Right cardiac atrium (tissue), 5 donors: ENCODE data around the gene ZBTB33. TPM values are rescaled to one million over a fixed set of nuclear protein-coding genes. Genes with fewer than 3 reads are reported as not detected.

Experiments
- polyA plus RNA-seq: library from polyadenylated mRNA; stranded (reverse); fragments of 200-250 nt; gene quantifications from one replicate; pipeline ENCODE4 v1.2.3, GENCODE V29; 2013
- total RNA-seq, 4 donors: library from RNA; stranded (reverse); fragmentation: NEBNext Ultra II Directional; extraction: Animal tissue kit (Norgen Biotek cat#: 25700); gene quantifications; one replicate each; pipeline ENCODE4 v1.2.1, GENCODE V29; 2021
- donor health status: healthy with polysubstance abuse.
- donor health status: DM: no; HTN: yes; CAD: no.
- donor health status: DM: no; HTN: no; CAD: no.
- donor health status: DM: no; HTN: yes; CAD: no; lungs with severe emphysema.
- donor health status: DM: yes; HTN: yes; CAD: no.

ZBTB33 gene
- total and polyA plus RNA-seq, 5 donors: 2.6 to 7.7 (median 6.9) TPM

Other genes with a start within 250 kb of the ZBTB33 start
- gene RHOXF2B, start 173.1 kb upstream of the ZBTB33 start, total RNA-seq: not detected
- gene RHOXF2B, start 173.1 kb upstream of the ZBTB33 start, polyA plus RNA-seq: not detected
- under 1 TPM in 1 of 4 donors, not detected in 3; 0.65 TPM for gene RHOXF1, start 134.9 kb upstream of the ZBTB33 start, total RNA-seq
- gene RHOXF1, start 134.9 kb upstream of the ZBTB33 start, polyA plus RNA-seq: 0.16 TPM
- not detected for gene RHOXF2, start 92.2 kb upstream of the ZBTB33 start, total RNA-seq
- gene RHOXF2, start 92.2 kb upstream of the ZBTB33 start, polyA plus RNA-seq: not detected
- gene TMEM255A, start 60.6 kb downstream of the ZBTB33 start, total RNA-seq: 1 to 10 TPM in 2 of 4 donors, under 1 TPM in 2; 0.48 to 1.1 (median 0.83) TPM
- 0.57 TPM for gene TMEM255A, start 60.6 kb downstream of the ZBTB33 start, polyA plus RNA-seq
- gene ATP1B4, start 111.3 kb downstream of the ZBTB33 start, total RNA-seq: under 1 TPM; 0.23 to 0.41 (median 0.31) TPM
- gene ATP1B4, start 111.3 kb downstream of the ZBTB33 start, polyA plus RNA-seq: 3.8 TPM
- 10 to 100 TPM; 72.6 to 80.0 (median 75.0) TPM for gene LAMP2, start 218.5 kb downstream of the ZBTB33 start, total RNA-seq
- 37.6 TPM for gene LAMP2, start 218.5 kb downstream of the ZBTB33 start, polyA plus RNA-seq